Caco-2 (cell line): ENCODE data around the gene BABAM1. TPM values are rescaled to one million over a fixed set of nuclear protein-coding genes. Genes with fewer than 3 reads are reported as not detected.
A peak's percentile ranks its signal among the peaks of the same experiment; 100 is the strongest.

Source experiments
- BruUV-seq: library from RNA; stranded (reverse); fragments of 400-500 nt; replicated peaks from 2 replicates; lab custom pipeline; 2021; lab: Mats Ljungman, UMichigan
- CTCF ChIA-PET: fragments of 300-600 bp; sonication (Branson Sonifier 250); formaldehyde crosslinking; loops from one replicate; lab custom pipeline; 2022; ENCODE audit warnings: antibody characterized with exemption; lab: Charles Lee
- POLR2A ChIA-PET: fragments of 300-600 bp; sonication (Branson Sonifier 250); formaldehyde crosslinking; loops from one replicate; lab custom pipeline; 2022; ENCODE audit warnings: antibody characterized with exemption; lab: Charles Lee
- DNase-seq, 2 experiments: peaks; one replicate each; pipeline versions ENCODE4 v3.0.0 to v3.0.0-alpha.2; 2020 to 2022
- H3K27me3 ChIP-seq: replicated peaks from 2 replicates; pipeline ENCODE4 v1.6.0; 2011; ENCODE audit warnings: low read length; ENCODE audit not compliant: control insufficient read depth, insufficient read depth
- H3K36me3 ChIP-seq: 2 replicates; pipeline ENCODE4 v1.5.1; 2011; ENCODE audit warnings: low read length; ENCODE audit not compliant: control insufficient read depth, insufficient read depth
- H3K4me1 ChIP-seq: fragments of 250-450 bp; sonication (Bioruptor Pico); 2 replicates; pipeline ENCODE4 v1.5.1; 2020; ENCODE audit warnings: mild to moderate bottlenecking
- H3K4me3 ChIP-seq: 2 replicates; pipeline ENCODE4 v1.5.1; 2011; ENCODE audit warnings: low read depth, mild to moderate bottlenecking, control low read depth, low read length
- H3K9me3 ChIP-seq: fragments of 250-450 bp; sonication (Bioruptor Pico); 2 replicates; pipeline ENCODE4 v1.5.1; 2020; ENCODE audit warnings: mild to moderate bottlenecking, moderate library complexity
- H3K27ac Mint-ChIP-seq: one replicate; pipeline ENCODE4 v1.8.0; 2022; ENCODE audit warnings: mixed read lengths; ENCODE audit not compliant: unreplicated experiment
- H3K27me3 Mint-ChIP-seq: one replicate; pipeline ENCODE4 v1.8.0; 2022; ENCODE audit warnings: mixed read lengths; ENCODE audit not compliant: insufficient read depth, unreplicated experiment
- H3K36me3 Mint-ChIP-seq: one replicate; pipeline ENCODE4 v1.8.0; 2022; ENCODE audit warnings: mild to moderate bottlenecking, mixed read lengths; ENCODE audit not compliant: insufficient read depth, unreplicated experiment
- H3K4me1 Mint-ChIP-seq: one replicate; pipeline ENCODE4 v1.8.0; 2022; ENCODE audit warnings: low read depth, mixed read lengths; ENCODE audit not compliant: unreplicated experiment
- H3K4me3 Mint-ChIP-seq: one replicate; pipeline ENCODE4 v1.8.0; 2022; ENCODE audit warnings: mild to moderate bottlenecking, moderate library complexity, mixed read lengths; ENCODE audit not compliant: unreplicated experiment
- H3K9me3 Mint-ChIP-seq: one replicate; pipeline ENCODE4 v1.8.0; 2022; ENCODE audit warnings: mixed read lengths; ENCODE audit not compliant: unreplicated experiment
- CTCF ChIP-seq, 2 experiments: fragments of 200-600 bp in 1 of 2; IDR thresholded peaks; 1 replicate in 1 of 2; 2 replicates in 1 of 2; pipeline versions ENCODE4 v1.5.1 to v1.8.0; 2011 to 2022; ENCODE audit warnings: antibody characterized with exemption in 1 of 2, control low read depth in 1 of 2, inconsistent platforms in 1 of 2, low read depth in 1 of 2, low read length in 1 of 2, mild to moderate bottlenecking in 1 of 2, moderate library complexity in 1 of 2; ENCODE audit not compliant: insufficient read depth in 1 of 2, severe bottlenecking in 1 of 2, unreplicated experiment in 1 of 2
- intact Hi-C: fragments of 100-400 bp; cut with micrococcal nuclease; formaldehyde crosslinking; loops from one replicate; pipeline ENCODE4 v1.10.0; 2022; ENCODE audit not compliant: unreplicated experiment
- total RNA-seq: library from RNA; stranded (reverse); gene quantifications from 2 replicates; pipeline ENCODE4 v1.2.3, GENCODE V29; 2022

Gene BABAM1
- total RNA-seq, 1 experiment from 2014 or later, result 91.7 TPM

GRCh38 chr19:17282488-17283125, 15.4 kb downstream of the BABAM1 start:
- Histone ChIP-seq H3K9me3 (no peaks in the 10 kb centered on the region), H3K36me3 (no peaks in the 10 kb centered on the region; the same call in 1 of the 2 replicates), H3K27me3 (no peaks in the 10 kb centered on the region), H3K4me1 (peaks cover 11% of the 10 kb centered on the region; the same call in 1 of the 2 replicates), H3K4me3 (peak overlapping the region; percentile 62)
- DNase-seq, result peak; percentile 90 to 93
- H3K27ac Mint-ChIP-seq, result peak overlapping the region; percentile 79
- intact Hi-C loops, result loop anchor here (1.0 to 5.0 kb wide), 5 partner anchors 16 to 216 kb away; partner anchors contain the start of genes BABAM1, NR2F6 and OCEL1
- H3K4me3 Mint-ChIP-seq, result peak overlapping the region; percentile 85
- TF ChIP-seq CTCF (IDR thresholded peaks at IDR 0.05; ENCODE audit: insufficient read depth in 1 of 2, low read depth in 1 of 2, low read length in 1 of 2, severe bottlenecking in 1 of 2, unreplicated experiment in 1 of 2), result peak; percentile 88 to 93
- H3K36me3 Mint-ChIP-seq, result peaks cover 32% of the 10 kb centered on the region
- BruUV-seq, result no TSS peak
- no peaks in the 10 kb centered on the region for H3K27me3 Mint-ChIP-seq
- H3K4me1 Mint-ChIP-seq, result peaks cover 5% of the 10 kb centered on the region
- ChIA-PET CTCF (interaction anchor here (0.6 to 2.3 kb wide), 12 partner anchors 16 to 862 kb away, joined by 3 to 15 read pairs (median 4); partner anchors contain the start of genes BABAM1, MRPL34 and USE1), POLR2A (interaction anchor here (0.6 to 1.0 kb wide), 2 partner anchors 16 to 43 kb away, joined by 3 read pairs; no protein-coding TSS in a partner anchor)
- H3K9me3 Mint-ChIP-seq, result no peaks in the 10 kb centered on the region

- H3K9me3 Mint-ChIP-seq, result no peaks in the 10 kb centered on the region
- Histone ChIP-seq H3K9me3 (no peaks in the 10 kb centered on the region), H3K4me1 (peaks cover 11% of the 10 kb centered on the region; the same call in 1 of the 2 replicates), H3K27me3 (no peaks in the 10 kb centered on the region), H3K36me3 (no peaks in the 10 kb centered on the region; the same call in 1 of the 2 replicates), H3K4me3 (no peak overlapping the region)
- H3K4me3 Mint-ChIP-seq, result no peak overlapping the region
- no peak for DNase-seq
- peaks cover 5% of the 10 kb centered on the region for H3K4me1 Mint-ChIP-seq
- TF ChIP-seq CTCF (IDR thresholded peaks at IDR 0.05; ENCODE audit: insufficient read depth in 1 of 2, low read depth in 1 of 2, low read length in 1 of 2, severe bottlenecking in 1 of 2, unreplicated experiment in 1 of 2), result no peak
- H3K27me3 Mint-ChIP-seq, result no peaks in the 10 kb centered on the region
- ChIA-PET CTCF (interaction anchor here (0.6 to 2.3 kb wide), 4 partner anchors 17 to 480 kb away, joined by 3 to 15 read pairs (median 4); partner anchors contain the start of genes BABAM1 and MRPL34), POLR2A (no interaction called here)
- BruUV-seq, result TSS peak; percentile 8
- peaks cover 26% of the 10 kb centered on the region for H3K36me3 Mint-ChIP-seq
- H3K27ac Mint-ChIP-seq, result no peak overlapping the region
- intact Hi-C loops, result loop anchor here (2.0 to 5.0 kb wide), 3 partner anchors 17 to 217 kb away; partner anchors contain the start of genes BABAM1 and NR2F6
Measured at GRCh38 chr19:17283504-17283996, 16.3 kb downstream of the BABAM1 start.

- no peak for TF ChIP-seq CTCF (IDR thresholded peaks at IDR 0.05; ENCODE audit: insufficient read depth in 1 of 2, low read depth in 1 of 2, low read length in 1 of 2, severe bottlenecking in 1 of 2, unreplicated experiment in 1 of 2)
- peaks cover 19% of the 10 kb centered on the region for H3K36me3 Mint-ChIP-seq
- no peak for DNase-seq
- H3K27me3 Mint-ChIP-seq, result no peaks in the 10 kb centered on the region
- no peak overlapping the region for H3K4me3 ChIP-seq
- CTCF ChIA-PET, result interaction anchor here (0.6 kb wide), 1 partner anchor 61 kb away, joined by 4 read pairs; no protein-coding TSS in a partner anchor
- no peak overlapping the region for H3K27ac Mint-ChIP-seq
- POLR2A ChIA-PET, result no interaction called here
- H3K27me3 ChIP-seq, result no peaks in the 10 kb centered on the region
- intact Hi-C loops, result no loop called here
- no peaks in the 10 kb centered on the region; the same call in 1 of the 2 replicates for H3K36me3 ChIP-seq
- peaks cover 5% of the 10 kb centered on the region for H3K4me1 Mint-ChIP-seq
- BruUV-seq, result no TSS peak
- H3K9me3 Mint-ChIP-seq, result no peaks in the 10 kb centered on the region
- H3K4me3 Mint-ChIP-seq, result no peak overlapping the region
- no peaks in the 10 kb centered on the region for H3K9me3 ChIP-seq
- H3K4me1 ChIP-seq, result peaks cover 11% of the 10 kb centered on the region; the same call in 1 of the 2 replicates
Measured at GRCh38 chr19:17285415-17286135, 18.3 kb downstream of the BABAM1 start.
